Liver (tissue), 9 donors: ENCODE results near the gene USP44. TPM values are rescaled to one million over a fixed set of nuclear protein-coding genes. Genes with fewer than 3 reads are reported as not detected.

Experiments
- DNase-seq: peaks from one replicate; pipeline ENCODE4 v3.0.0-alpha.2; 2017; ENCODE audit warnings: low spot score
- H3K27ac ChIP-seq, 2 donors: one replicate each; pipeline ENCODE4 v1.7.0; 2013; ENCODE audit warnings: inconsistent platforms in 2 of 2, low read length in 2 of 2, control low read depth in 1 of 2, low read depth in 1 of 2, mild to moderate bottlenecking in 1 of 2
- H3K27me3 ChIP-seq, 4 donors: one replicate each; pipeline versions ENCODE4 v1.6.1 to v1.7.0; 2013; ENCODE audit warnings: low read length in 3 of 4, inconsistent platforms in 1 of 4, mild to moderate bottlenecking in 1 of 4, moderate library complexity in 1 of 4; ENCODE audit not compliant: control insufficient read depth in 4 of 4, insufficient read depth in 4 of 4
- H3K36me3 ChIP-seq, 4 donors: one replicate each; pipeline versions ENCODE4 v1.6.1 to v1.7.0; 2013; ENCODE audit warnings: low read length in 3 of 4, mild to moderate bottlenecking in 3 of 4, low read depth in 1 of 4, moderate library complexity in 1 of 4; ENCODE audit not compliant: control insufficient read depth in 4 of 4, insufficient read depth in 3 of 4
- H3K4me1 ChIP-seq, 4 donors: one replicate each; pipeline versions ENCODE4 v1.6.1 to v1.7.0; 2013; ENCODE audit warnings: low read length in 3 of 4, mild to moderate bottlenecking in 3 of 4, moderate library complexity in 1 of 4; ENCODE audit not compliant: control insufficient read depth in 4 of 4, insufficient read depth in 4 of 4
- H3K4me3 ChIP-seq, 3 donors: one replicate each; pipeline versions ENCODE4 v1.6.1 to v1.7.0; 2013; ENCODE audit warnings: low read length in 3 of 3, control low read depth in 1 of 3, low read depth in 1 of 3, mild to moderate bottlenecking in 1 of 3
- H3K9ac ChIP-seq, 2 donors: one replicate each; pipeline ENCODE4 v1.7.0; 2013; ENCODE audit warnings: low read length in 2 of 2, mild to moderate bottlenecking in 2 of 2, moderate library complexity in 2 of 2, control low read depth in 1 of 2, low read depth in 1 of 2
- H3K9me3 ChIP-seq, 4 donors: one replicate each; pipeline versions ENCODE4 v1.6.1 to v1.7.0; 2013; ENCODE audit warnings: low read length in 3 of 4; ENCODE audit not compliant: control insufficient read depth in 4 of 4
- ATF3 ChIP-seq: IDR thresholded peaks from 2 replicates; pipeline ENCODE4 v1.6.1; 2016; ENCODE audit warnings: antibody characterized with exemption
- CTCF ChIP-seq: fragments of 150-350 bp; IDR thresholded peaks from 2 replicates; pipeline ENCODE4 v1.5.1; 2017; ENCODE audit warnings: improper control_type of control experiment, low read depth, low read length; ENCODE audit not compliant: missing input control
- EGR1 ChIP-seq, 2 donors: IDR thresholded peaks; 2 replicates each; pipeline ENCODE4 v1.6.1; 2016 to 2018; ENCODE audit warnings: antibody characterized with exemption in 2 of 2, low read depth in 2 of 2
- FOXA1 ChIP-seq: IDR thresholded peaks from 2 replicates; pipeline ENCODE4 v1.6.1; 2016; ENCODE audit warnings: antibody characterized with exemption
- FOXA2 ChIP-seq: IDR thresholded peaks from 2 replicates; pipeline ENCODE4 v1.6.1; 2016; ENCODE audit warnings: antibody characterized with exemption
- GABPA ChIP-seq, 2 donors: IDR thresholded peaks in 1 of 2; conservative IDR thresholded peaks in 1 of 2; 2 replicates each; pipeline ENCODE4 v1.6.1; 2016; ENCODE audit warnings: antibody characterized with exemption in 2 of 2, mild to moderate bottlenecking in 1 of 2, moderate library complexity in 1 of 2
- HNF4A ChIP-seq, 2 donors: conservative IDR thresholded peaks; 2 replicates each; pipeline ENCODE4 v1.6.1; 2016; ENCODE audit warnings: antibody characterized with exemption in 2 of 2, mild to moderate bottlenecking in 2 of 2
- HNF4G ChIP-seq: IDR thresholded peaks from 2 replicates; pipeline ENCODE4 v1.6.1; 2016; ENCODE audit warnings: antibody characterized with exemption
- JUND ChIP-seq, 2 donors: IDR thresholded peaks; 2 replicates each; pipeline ENCODE4 v1.6.1; 2016; ENCODE audit warnings: antibody characterized with exemption in 2 of 2
- MAX ChIP-seq: IDR thresholded peaks from 2 replicates; pipeline ENCODE4 v1.6.1; 2016; ENCODE audit warnings: antibody characterized with exemption
- NR2F2 ChIP-seq: IDR thresholded peaks from 2 replicates; pipeline ENCODE4 v1.6.1; 2016; ENCODE audit warnings: antibody characterized with exemption
- RAD21 ChIP-seq, 2 donors: IDR thresholded peaks; 2 replicates each; pipeline ENCODE4 v1.6.1; 2016; ENCODE audit warnings: antibody characterized with exemption in 2 of 2, mild to moderate bottlenecking in 2 of 2
- REST ChIP-seq: IDR thresholded peaks from 2 replicates; pipeline ENCODE4 v1.6.1; 2016; ENCODE audit warnings: antibody characterized with exemption, mild to moderate bottlenecking
- RXRA ChIP-seq, 2 donors: IDR thresholded peaks; 2 replicates each; pipeline ENCODE4 v1.6.1; 2017 to 2018; ENCODE audit warnings: antibody characterized with exemption in 2 of 2, mild to moderate bottlenecking in 1 of 2
- SP1 ChIP-seq: IDR thresholded peaks from 2 replicates; pipeline ENCODE4 v1.6.1; 2018; ENCODE audit warnings: antibody characterized with exemption, mild to moderate bottlenecking
- TAF1 ChIP-seq: conservative IDR thresholded peaks from 2 replicates; pipeline ENCODE4 v1.6.1; 2016; ENCODE audit warnings: antibody characterized with exemption, mild to moderate bottlenecking
- YY1 ChIP-seq: IDR thresholded peaks from 2 replicates; pipeline ENCODE4 v1.6.1; 2016; ENCODE audit warnings: antibody characterized with exemption, mild to moderate bottlenecking
- ZBTB33 ChIP-seq: IDR thresholded peaks from 2 replicates; pipeline ENCODE4 v1.6.1; 2016; ENCODE audit warnings: antibody characterized with exemption
- WGBS: extraction: QIAGEN DNeasy Blood & Tissue Kit; methylation state at CpG from one replicate; pipeline ENCODE4 v1.1.7; 2013; 5-methylcytosine and 5-hydroxymethylcytosine counted together
- polyA plus RNA-seq, 2 donors: library from polyadenylated mRNA; stranded (reverse) in 1 of 2; unstranded in 1 of 2; fragments of 200-250 nt in 1 of 2; fragments of >200 nt in 1 of 2; fragmentation: Nextera tagmentation in 1 of 2; extraction: Ambion mirVana in 1 of 2; gene quantifications; one replicate each; pipeline versions ENCODE4 v1.2.1 to v1.2.3, GENCODE V29; 2013 to 2015
- total RNA-seq, 2 donors: library from RNA; depleted of rRNA; stranded (reverse); fragments of >200 nt; gene quantifications; one replicate each; pipeline ENCODE4 v1.2.3, GENCODE V29; 2014
- donor health status: healthy.
- donor health status: healthy.
- donor health status: healthy.
- donor health status: healthy.
- donor health status: healthy.

Gene USP44
- total and polyA plus RNA-seq, 4 donors, result 0.03 to 0.33 (median 0.14) TPM; not detected in 1

- WGBS, result 81% methylated on average over 7 of the region's 7 CpGs
- Histone ChIP-seq H3K27ac (no peak overlapping the region), H3K9ac (no peak overlapping the region), H3K9me3 (no peaks in the 10 kb centered on the region), H3K27me3 (peaks cover 0 to under 1% (median 0%) of the 10 kb centered on the region in 4 donors), H3K4me3 (no peak overlapping the region), H3K4me1 (no peaks in the 10 kb centered on the region), H3K36me3 (no peaks in the 10 kb centered on the region)
- TF ChIP-seq RXRA (IDR thresholded peaks at IDR 0.05), result no peak
- TF ChIP-seq TAF1, result no peak
- no peak for DNase-seq
These were observed 9.8 kb downstream of the USP44 start for GRCh38 chr12:95541436-95541835.

- H3K4me1 ChIP-seq, result no peaks in the 10 kb centered on the region
- DNase-seq, result no peak
- no peak overlapping the region for H3K9ac ChIP-seq
- H3K36me3 ChIP-seq, result no peaks in the 10 kb centered on the region
- no peaks in the 10 kb centered on the region for H3K9me3 ChIP-seq
- 77% methylated on average over 5 of the region's 5 CpGs for WGBS
- TF ChIP-seq ATF3 (no peak), MAX (no peak), FOXA1 (no peak), HNF4A (conservative IDR thresholded peaks at IDR 0.05) (no peak), RAD21 (IDR thresholded peaks at IDR 0.05) (no peak), CTCF (no peak), HNF4G (no peak), FOXA2 (no peak), TAF1 (no peak), GABPA (IDR thresholded peaks at IDR 0.05 in 1 of 2, conservative IDR thresholded peaks at IDR 0.05 in 1 of 2) (no peak), JUND (IDR thresholded peaks at IDR 0.05) (no peak), SP1 (no peak), REST (no peak), NR2F2 (no peak), ZBTB33 (no peak), RXRA (IDR thresholded peaks at IDR 0.05) (no peak), YY1 (no peak), EGR1 (IDR thresholded peaks at IDR 0.05; ENCODE audit: low read depth in 2 of 2) (no peak)
- H3K4me3 ChIP-seq, result no peak overlapping the region
- H3K27ac ChIP-seq, result no peak overlapping the region
- no peaks in the 10 kb centered on the region for H3K27me3 ChIP-seq
These were observed 12.6 kb downstream of the USP44 start for GRCh38 chr12:95538656-95539055.
